Pons (tissue), 1 donor: ENCODE results near the gene TBC1D7.

Experiments
- DNase-seq: peaks from one replicate; pipeline ENCODE4 v3.0.0-alpha.2; 2016; ENCODE audit warnings: low spot score

TBC1D7 gene

GRCh38 chr6:13294499-13295069 is 33.8 kb downstream of the TBC1D7 start:
- DNase-seq = peak; percentile 51

GRCh38 chr6:13292774-13293173 is 35.6 kb downstream of the TBC1D7 start:
- DNase-seq = no peak

- no peak for DNase-seq
Measured at GRCh38 chr6:13290335-13290734, 38.0 kb downstream of the TBC1D7 start.

DNA sequence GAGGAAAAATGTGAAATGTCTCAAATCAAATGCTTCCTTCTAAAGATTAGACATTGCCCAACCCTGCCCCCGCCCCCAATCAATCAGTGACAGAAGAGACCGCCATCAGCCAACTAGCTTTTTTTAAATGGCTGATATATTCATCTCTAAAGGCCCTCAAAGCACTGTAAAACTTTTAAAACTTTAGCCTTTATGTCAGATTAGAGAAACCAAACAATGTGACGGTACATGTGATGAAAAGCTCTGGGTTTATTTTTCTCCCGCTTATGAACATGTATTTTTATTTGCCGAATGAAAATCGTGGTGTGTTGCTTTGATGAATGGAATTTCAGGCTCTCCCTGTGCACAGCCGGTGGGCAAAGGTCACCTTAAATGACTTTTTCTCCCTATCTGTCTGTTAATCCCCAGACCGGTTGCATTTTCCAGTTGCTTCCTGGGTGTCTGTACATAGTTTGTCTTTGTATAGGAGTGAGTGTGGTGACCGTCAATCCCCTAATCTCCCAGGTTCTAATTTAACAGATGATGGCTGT is 38.5 kb downstream of the TBC1D7 start:
- DNase-seq = no peak

DNA sequence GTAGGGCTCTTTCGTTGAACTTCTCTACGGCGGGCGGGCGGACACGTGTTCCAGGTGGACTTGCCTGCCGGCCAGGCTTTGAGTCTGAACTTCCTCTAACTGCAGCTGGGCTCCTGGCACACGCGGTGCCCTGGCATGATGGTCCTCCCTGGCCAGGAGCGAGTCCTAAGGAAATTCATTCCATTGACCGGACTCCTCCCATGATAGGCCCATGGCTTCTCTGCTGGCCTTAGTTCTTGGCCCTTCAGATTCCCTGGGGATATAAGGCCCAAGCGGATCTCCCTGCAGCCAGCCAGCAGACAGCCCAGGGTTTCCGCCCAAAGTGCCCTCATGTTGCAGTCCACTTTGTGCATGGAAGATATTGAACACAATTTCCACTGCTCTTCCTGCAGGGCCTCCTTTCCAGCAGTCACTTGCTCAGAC is 39.4 kb downstream of the TBC1D7 start:
- no peak for DNase-seq

DNA sequence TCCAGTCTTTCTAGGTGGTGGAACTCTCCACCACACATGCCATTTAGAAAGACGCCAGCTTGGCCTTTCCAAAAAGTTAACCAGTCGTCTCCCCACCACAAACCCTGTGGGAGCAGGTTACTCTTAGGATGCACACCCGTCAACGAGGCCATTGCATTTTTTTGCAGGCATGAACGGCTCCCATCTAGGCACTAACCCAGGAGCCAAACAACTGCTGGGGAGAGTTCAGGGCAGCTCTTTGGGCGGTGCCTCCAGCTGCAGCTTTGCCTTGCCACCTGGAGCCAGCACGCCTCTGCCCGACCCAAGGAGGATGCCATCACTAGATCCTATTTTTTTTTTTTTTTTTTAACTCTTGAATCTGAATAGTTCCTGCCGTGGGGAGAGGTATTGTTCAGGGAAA is 39.9 kb downstream of the TBC1D7 start:
- DNase-seq = no peak

DNA sequence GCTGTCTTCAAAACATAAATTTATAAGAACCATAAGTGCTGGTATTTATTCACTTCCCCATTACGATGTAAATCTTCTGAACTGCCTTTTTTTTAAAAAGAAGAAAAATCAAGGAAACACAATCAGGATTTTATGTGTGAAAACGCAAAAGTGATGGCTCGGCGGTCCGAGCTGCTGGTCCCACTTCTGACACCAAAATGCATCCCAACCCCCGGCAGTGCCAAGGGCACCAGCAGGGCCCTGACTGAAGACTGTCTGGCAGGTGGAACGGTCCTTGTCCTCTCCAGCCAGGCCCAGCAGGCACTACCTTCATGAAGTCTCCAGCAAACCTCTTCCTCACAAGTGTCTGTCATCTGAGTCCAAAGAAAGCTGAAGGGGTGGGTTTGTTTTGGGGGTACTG is 41.2 kb downstream of the TBC1D7 start:
- DNase-seq = no peak

DNA sequence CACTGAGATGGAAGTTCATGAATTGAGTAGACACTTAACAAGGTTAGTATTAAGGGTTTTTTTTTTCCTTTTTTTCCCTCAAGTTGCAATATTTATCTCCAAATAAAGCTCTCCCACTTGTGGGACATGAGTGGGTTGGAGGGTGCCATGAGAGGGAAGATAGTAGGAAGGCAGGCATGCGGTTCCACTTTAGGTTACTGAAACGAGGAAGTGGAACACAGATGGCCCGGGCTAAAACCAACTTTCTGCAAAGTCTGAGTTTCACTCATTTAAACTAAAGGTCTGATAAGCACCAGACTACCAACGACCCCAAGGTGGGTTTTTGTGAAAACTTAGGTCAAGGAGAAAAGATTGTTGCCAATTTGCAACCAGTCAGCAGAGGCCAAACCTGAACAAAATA is 42.2 kb downstream of the TBC1D7 start:
- DNase-seq = peak; percentile 68

- DNase-seq = peak; percentile 40
Measured at GRCh38 chr6:13285705-13286104, 42.6 kb downstream of the TBC1D7 start.

DNA sequence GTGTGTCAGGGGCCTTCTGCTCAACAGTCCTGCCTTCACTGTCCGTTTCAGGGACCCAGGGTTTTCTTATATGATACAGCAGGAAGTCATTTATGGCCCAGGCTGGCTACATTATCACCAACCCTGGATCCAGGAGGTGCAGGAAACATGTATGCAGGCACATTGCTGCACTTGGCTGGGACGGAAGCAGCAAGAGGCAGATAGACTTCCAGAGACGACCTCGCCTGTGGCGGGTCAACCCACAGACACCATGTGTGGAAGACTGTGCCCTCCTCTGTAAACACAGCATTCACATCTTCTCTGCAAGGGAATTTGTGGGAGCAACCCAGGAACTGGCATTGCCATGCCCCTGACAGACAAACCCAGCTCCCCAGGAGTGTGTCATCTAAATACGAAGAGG is 43.7 kb downstream of the TBC1D7 start:
- DNase-seq = no peak

DNA sequence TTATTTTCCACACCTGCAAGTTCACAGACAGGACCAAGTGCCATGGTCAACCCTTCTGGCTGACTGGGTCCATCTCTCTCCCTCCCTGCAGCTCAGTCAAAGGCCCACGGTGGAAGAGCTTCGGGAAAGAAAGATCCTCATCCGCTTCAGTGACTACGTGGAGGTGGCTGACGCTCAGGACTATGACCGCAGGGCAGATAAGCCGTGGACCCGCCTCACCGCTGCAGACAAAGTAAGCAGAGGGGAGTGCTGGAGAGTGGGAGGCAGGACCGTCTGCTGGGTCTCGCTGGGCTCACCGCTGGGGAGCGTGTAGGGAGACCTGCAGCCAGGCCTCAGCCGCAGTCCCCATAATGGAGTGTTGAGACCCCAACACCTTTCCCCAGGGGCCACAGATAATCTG is 45.0 kb downstream of the TBC1D7 start:
- DNase-seq = no peak

GRCh38 chr6:13282393-13283069 is 45.8 kb downstream of the TBC1D7 start:
- no peak for DNase-seq

- no peak for DNase-seq
Measured at GRCh38 chr6:13281686-13282085, 46.7 kb downstream of the TBC1D7 start.

- no peak for DNase-seq
Measured at GRCh38 chr6:13280254-13280653, 48.1 kb downstream of the TBC1D7 start.

DNA sequence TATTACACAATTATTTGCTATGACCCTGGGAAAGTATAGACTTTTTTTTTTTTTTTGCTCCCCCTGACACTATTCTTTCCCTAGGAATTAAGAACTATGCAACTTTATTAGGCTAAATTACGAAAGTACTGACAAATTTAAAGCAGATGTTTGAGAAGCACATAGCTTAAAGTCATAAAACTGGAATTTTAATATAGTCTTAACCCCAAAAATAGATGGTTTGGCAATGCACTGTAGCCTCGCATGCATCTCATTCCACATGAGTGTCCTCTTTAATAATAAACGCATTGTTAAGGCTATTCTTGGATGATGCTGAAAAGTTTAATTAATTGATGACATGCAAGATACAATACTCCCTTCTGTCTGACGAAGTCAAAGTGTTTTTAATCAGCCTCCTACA is 49.3 kb downstream of the TBC1D7 start:
- no peak for DNase-seq

DNA sequence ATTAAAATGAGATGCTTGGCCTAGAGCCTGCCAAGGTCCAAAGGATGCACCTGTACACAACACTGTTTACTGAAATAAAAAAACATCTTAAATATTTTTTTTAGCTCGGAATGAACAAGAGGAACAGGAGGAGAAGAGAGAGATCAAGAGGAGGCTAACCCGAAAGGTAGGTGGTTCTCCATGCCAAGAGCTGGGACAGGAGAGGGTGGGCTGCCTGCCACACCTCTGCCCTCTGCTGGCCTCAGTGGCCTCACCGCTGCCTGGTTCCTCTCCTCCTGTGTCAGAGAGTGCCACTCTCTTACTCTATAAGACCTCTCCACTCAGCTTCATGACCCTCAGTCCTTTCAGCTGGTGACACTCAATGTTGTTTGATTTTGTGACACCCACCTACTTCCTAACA is 50.2 kb downstream of the TBC1D7 start:
- DNase-seq = no peak

- no peak for DNase-seq
Measured at GRCh38 chr6:13277231-13277630, 51.1 kb downstream of the TBC1D7 start.

DNA sequence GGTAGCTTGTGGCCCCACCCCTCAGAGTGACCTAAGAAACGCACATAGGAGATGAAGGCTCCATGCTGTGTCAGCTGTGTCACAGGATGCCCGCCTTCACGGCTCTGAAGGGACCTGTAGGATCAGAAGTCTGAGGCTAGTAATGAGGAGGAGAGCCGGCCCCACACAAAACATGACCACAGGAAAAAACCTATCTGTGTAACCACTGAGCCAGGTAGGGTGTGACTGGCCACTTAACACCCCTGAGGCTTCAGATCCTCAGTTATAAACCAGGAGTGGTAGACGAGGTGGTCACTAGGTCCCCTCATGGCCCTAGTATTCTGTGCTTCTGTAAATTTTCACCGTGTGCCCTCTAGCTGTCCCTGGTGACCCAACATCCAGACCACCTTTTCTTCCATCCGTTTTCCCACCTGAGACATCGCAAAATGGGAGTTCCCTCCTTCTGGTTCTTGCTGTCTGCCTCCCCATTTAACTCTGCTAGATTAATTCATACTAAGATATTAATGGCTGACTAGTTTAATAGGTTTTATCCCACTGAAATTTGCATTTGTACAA is 52.8 kb downstream of the TBC1D7 start:
- DNase-seq = no peak

- DNase-seq = no peak
Measured at GRCh38 chr6:13274707-13275434, 53.5 kb downstream of the TBC1D7 start.

GRCh38 chr6:13273931-13274706 is 54.2 kb downstream of the TBC1D7 start:
- peak; percentile 65 for DNase-seq

- DNase-seq = peak; percentile 83
Measured at GRCh38 chr6:13273202-13273930, 55.0 kb downstream of the TBC1D7 start.
